ENCODE measurements around the gene PATL1. TPM values are rescaled to one million over a fixed set of nuclear protein-coding genes. Genes with fewer than 3 reads are reported as not detected.

The PATL1 gene
- polyA plus RNA-seq, 1 experiment, result 43.9 TPM

- ChIA-PET POLR2A (no interaction called here), CTCF (no interaction called here)
- DNase-seq (ENCODE audit: low read depth, low spot score), result no peak
- Histone ChIP-seq H3K4me3 (ENCODE audit: low read depth, low read length) (peak overlapping the region; percentile 21), H3K27me3 (ENCODE audit: control insufficient read depth, insufficient read depth, low read length) (no peaks in the 10 kb centered on the region), H3K9me3 (ENCODE audit: control insufficient read depth, insufficient read depth, low read length) (no peaks in the 10 kb centered on the region), H3K27ac (ENCODE audit: low read depth, low read length) (no peak overlapping the region)
- no peak for TF ChIP-seq CTCF (IDR thresholded peaks at IDR 0.05; ENCODE audit: low read depth, low read length)
Measured at GRCh38 chr11:59666969-59667368, 1.9 kb downstream of the PATL1 start.

- TF ChIP-seq CTCF (IDR thresholded peaks at IDR 0.05; ENCODE audit: low read depth, low read length), result no peak
- Histone ChIP-seq H3K4me3 (ENCODE audit: low read depth, low read length) (no peak overlapping the region), H3K27ac (ENCODE audit: low read depth, low read length) (no peak overlapping the region), H3K9me3 (ENCODE audit: control insufficient read depth, insufficient read depth, low read length) (no peaks in the 10 kb centered on the region), H3K27me3 (ENCODE audit: control insufficient read depth, insufficient read depth, low read length) (no peaks in the 10 kb centered on the region)
- DNase-seq (ENCODE audit: low read depth, low spot score), result no peak
- ChIA-PET CTCF (no interaction called here), POLR2A (interaction anchor here (0.6 kb wide), 1 partner anchor 45 kb away, joined by 3 read pairs; the partner anchor contains the start of gene OSBP)
Measured at GRCh38 chr11:59660621-59661020, 8.2 kb downstream of the PATL1 start.

- TF ChIP-seq CTCF (IDR thresholded peaks at IDR 0.05; ENCODE audit: low read depth, low read length), result no peak
- DNase-seq (ENCODE audit: low read depth, low spot score), result no peak
- ChIA-PET POLR2A (interaction anchor here (0.6 kb wide), 1 partner anchor 8 kb away, joined by 3 read pairs; no protein-coding TSS in a partner anchor), CTCF (no interaction called here)
- Histone ChIP-seq H3K9me3 (ENCODE audit: control insufficient read depth, insufficient read depth, low read length) (no peaks in the 10 kb centered on the region), H3K4me3 (ENCODE audit: low read depth, low read length) (no peak overlapping the region), H3K27ac (ENCODE audit: low read depth, low read length) (no peak overlapping the region), H3K27me3 (ENCODE audit: control insufficient read depth, insufficient read depth, low read length) (no peaks in the 10 kb centered on the region)
Measured at GRCh38 chr11:59659981-59660380, 8.9 kb downstream of the PATL1 start.

- Histone ChIP-seq H3K4me3 (ENCODE audit: low read depth, low read length) (no peak overlapping the region), H3K27me3 (ENCODE audit: control insufficient read depth, insufficient read depth, low read length) (no peaks in the 10 kb centered on the region), H3K27ac (ENCODE audit: low read depth, low read length) (no peak overlapping the region), H3K9me3 (ENCODE audit: control insufficient read depth, insufficient read depth, low read length) (no peaks in the 10 kb centered on the region)
- TF ChIP-seq CTCF (IDR thresholded peaks at IDR 0.05; ENCODE audit: low read depth, low read length), result no peak
- no peak for DNase-seq (ENCODE audit: low read depth, low spot score)
- POLR2A ChIA-PET, result no interaction called here
- CTCF ChIA-PET, result interaction anchor here (0.6 kb wide), 1 partner anchor 13 kb away, joined by 3 read pairs; no protein-coding TSS in a partner anchor
Measured at GRCh38 chr11:59658036-59658435, 10.8 kb downstream of the PATL1 start.

GRCh38 chr11:59654893-59655292 lies 13.9 kb downstream of the PATL1 start:
- Histone ChIP-seq H3K9me3 (ENCODE audit: control insufficient read depth, insufficient read depth, low read length) (no peaks in the 10 kb centered on the region), H3K4me3 (ENCODE audit: low read depth, low read length) (no peak overlapping the region), H3K27me3 (ENCODE audit: control insufficient read depth, insufficient read depth, low read length) (no peaks in the 10 kb centered on the region), H3K27ac (ENCODE audit: low read depth, low read length) (no peak overlapping the region)
- no peak for DNase-seq (ENCODE audit: low read depth, low spot score)
- TF ChIP-seq CTCF (IDR thresholded peaks at IDR 0.05; ENCODE audit: low read depth, low read length), result no peak
- POLR2A ChIA-PET, result no interaction called here
- CTCF ChIA-PET, result interaction anchor here (0.6 to 1.3 kb wide), 2 partner anchors 118 to 147 kb away, joined by 3 read pairs; no protein-coding TSS in a partner anchor
